Cardiac fibroblast (primary cell): ENCODE measurements around the gene EXOC1L.

Source experiments
- DNase-seq, 2 donors: peaks; one replicate each; pipeline versions ENCODE4 v3.0.0 to v3.0.0-alpha.2; 2010; ENCODE audit warnings: low read depth in 2 of 2
- H3K4me3 ChIP-seq, 2 donors: replicated peaks in 1 of 2; 1 replicate in 1 of 2; 2 replicates in 1 of 2; pipeline ENCODE4 v1.5.1; 2011; ENCODE audit warnings: low read depth in 2 of 2, low read length in 2 of 2, mild to moderate bottlenecking in 2 of 2, moderate library complexity in 1 of 2
- TF ChIP-seq, protein P1 (sequence below): IDR thresholded peaks from one replicate; pipeline ENCODE4 v1.5.1; 2011; ENCODE audit warnings: low read depth, mild to moderate bottlenecking, low read length, inconsistent platforms

EXOC1L gene

GRCh38 chr4:55874831-55875230 is 55.2 kb downstream of the EXOC1L start:
- TF ChIP-seq, protein P1, sequence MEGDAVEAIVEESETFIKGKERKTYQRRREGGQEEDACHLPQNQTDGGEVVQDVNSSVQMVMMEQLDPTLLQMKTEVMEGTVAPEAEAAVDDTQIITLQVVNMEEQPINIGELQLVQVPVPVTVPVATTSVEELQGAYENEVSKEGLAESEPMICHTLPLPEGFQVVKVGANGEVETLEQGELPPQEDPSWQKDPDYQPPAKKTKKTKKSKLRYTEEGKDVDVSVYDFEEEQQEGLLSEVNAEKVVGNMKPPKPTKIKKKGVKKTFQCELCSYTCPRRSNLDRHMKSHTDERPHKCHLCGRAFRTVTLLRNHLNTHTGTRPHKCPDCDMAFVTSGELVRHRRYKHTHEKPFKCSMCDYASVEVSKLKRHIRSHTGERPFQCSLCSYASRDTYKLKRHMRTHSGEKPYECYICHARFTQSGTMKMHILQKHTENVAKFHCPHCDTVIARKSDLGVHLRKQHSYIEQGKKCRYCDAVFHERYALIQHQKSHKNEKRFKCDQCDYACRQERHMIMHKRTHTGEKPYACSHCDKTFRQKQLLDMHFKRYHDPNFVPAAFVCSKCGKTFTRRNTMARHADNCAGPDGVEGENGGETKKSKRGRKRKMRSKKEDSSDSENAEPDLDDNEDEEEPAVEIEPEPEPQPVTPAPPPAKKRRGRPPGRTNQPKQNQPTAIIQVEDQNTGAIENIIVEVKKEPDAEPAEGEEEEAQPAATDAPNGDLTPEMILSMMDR = no peak
- DNase-seq = no peak
- no peak overlapping the region for H3K4me3 ChIP-seq

DNA sequence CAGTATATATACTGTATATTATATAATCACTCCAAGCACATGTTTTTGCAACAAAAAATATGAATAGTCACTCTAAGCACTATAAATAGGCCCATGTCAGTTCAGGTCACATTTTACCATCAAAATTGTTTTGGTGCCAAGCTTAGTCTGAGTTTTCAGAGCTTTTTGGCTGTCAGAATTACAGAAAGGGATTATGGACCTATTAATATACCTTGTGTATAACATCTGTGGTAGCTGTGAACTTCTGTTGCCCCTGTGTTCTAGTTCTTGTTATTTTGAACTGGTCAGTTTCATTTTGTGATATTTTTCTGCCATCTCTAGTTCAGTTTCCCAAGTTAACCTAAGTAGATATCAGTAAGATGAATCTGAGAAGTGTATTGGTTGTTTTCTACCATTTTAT is 56.8 kb downstream of the EXOC1L start:
- no peak overlapping the region for H3K4me3 ChIP-seq
- TF ChIP-seq, protein P1 = no peak
- DNase-seq = no peak

- H3K4me3 ChIP-seq = no peak overlapping the region
- TF ChIP-seq, protein P1 = no peak
- no peak for DNase-seq
Observed at GRCh38 chr4:55879224-55879623, 59.6 kb downstream of the EXOC1L start.

DNA sequence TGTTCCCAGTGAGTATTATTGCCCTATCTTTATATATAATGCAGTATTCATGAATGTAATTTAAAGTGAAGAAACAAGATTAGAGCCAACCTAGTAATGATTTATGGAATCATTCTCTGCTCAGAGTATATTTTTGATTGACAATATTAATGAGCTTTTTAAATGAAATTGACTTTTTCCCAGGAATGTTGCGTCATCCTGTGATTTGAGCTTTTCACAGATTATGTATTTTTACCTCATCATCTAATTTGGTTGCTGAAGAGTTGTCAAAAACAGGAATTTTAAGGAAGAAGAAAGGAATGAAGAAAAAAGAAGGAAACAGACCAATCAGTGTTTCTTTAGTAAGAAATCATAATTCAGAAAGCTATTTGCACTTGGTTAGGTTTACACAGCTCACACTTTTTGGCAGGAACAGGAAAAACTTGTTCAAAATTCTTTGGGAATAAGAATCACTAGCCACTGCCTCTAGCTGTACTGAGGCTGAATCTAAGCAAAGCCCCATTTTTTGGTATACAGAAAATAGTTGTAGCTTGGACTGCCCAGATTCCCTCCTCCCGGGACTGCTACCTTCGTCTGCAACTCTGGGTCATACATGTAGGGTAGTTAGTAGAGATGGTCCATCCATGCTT is 61.2 kb downstream of the EXOC1L start:
- H3K4me3 ChIP-seq = no peak overlapping the region
- no peak for DNase-seq
- TF ChIP-seq, protein P1 = no peak

DNA sequence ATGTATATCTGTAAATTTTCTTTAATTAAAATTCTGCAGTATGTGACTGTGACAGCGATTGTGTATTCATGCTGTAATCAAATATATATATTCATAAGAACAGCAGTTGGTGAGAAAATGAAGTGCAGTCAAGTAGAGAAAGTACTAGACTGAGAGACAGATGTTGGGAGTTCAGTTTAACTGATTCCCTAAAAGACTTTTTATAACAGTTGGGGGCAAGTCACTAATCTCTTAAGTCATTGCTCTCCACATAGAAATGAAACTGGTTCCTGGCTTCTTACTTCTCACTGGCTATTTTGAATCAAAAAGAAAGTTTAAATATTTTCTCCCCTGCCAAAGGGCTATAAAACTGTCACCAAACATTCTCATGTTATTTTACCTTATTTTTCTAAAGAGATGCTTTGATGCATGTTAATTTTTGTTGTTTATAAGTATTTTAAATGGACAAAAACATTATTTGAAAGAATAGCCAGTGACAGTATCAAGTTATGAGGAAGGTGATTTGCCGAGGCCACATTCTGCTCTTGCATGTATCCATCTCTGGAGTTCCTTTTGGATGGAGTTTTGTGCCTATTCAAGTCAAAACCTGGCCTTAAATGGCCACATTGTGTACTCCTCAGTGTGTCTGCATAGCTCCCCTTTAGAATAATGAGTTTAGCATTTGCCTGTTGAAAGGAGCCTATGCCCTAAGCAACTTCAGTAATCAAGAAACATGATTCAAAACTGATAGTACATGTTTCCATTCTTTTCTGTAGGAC is 64.7 kb downstream of the EXOC1L start:
- H3K4me3 ChIP-seq = no peak overlapping the region
- TF ChIP-seq, protein P1 = no peak

DNA sequence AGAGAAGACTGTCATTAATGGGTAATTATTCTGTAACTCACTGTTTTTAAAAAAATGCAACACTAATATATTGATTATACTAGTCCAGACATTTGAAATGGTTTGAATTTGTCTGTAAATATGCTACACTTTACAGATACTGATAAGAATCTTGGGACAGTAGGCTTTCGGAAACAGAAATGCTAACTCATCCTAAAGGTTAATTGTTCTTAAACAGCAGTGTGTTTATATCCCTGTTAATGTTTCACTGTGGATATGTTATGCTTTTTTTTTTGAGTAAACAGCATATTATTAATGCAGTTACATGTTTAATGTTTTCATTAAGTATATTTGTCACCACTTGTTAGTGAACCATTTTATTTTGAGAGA is 65.2 kb downstream of the EXOC1L start:
- TF ChIP-seq, protein P1 = no peak
- H3K4me3 ChIP-seq = no peak overlapping the region

More for the DNA sequence above, 64.7 kb downstream of the EXOC1L start:
- no peak for DNase-seq

More for the DNA sequence above, 65.2 kb downstream of the EXOC1L start:
- DNase-seq = no peak
